Mesenchymal stem cell (in vitro differentiated cells and primary cell): ENCODE results near the gene PML.
"Not testable (repeated sequence)": the region's sequence is repeated elsewhere in the genome, so short reads cannot be mapped to it uniquely, and the experiment has no call there.

Source experiments
- DNase-seq: peaks from one replicate; pipeline ENCODE4 v3.0.0-alpha.2; 2013
- H2AFZ ChIP-seq: one replicate; pipeline ENCODE4 v1.6.1; 2013; ENCODE audit warnings: low read depth, mild to moderate bottlenecking, control low read depth, inconsistent platforms, low read length, moderate library complexity
- H2AK5ac ChIP-seq: 2 replicates; pipeline ENCODE4 v1.6.1; 2013; ENCODE audit warnings: low read length, moderate library complexity, mild to moderate bottlenecking, inconsistent platforms; ENCODE audit not compliant: severe bottlenecking
- H2BK120ac ChIP-seq: one replicate; pipeline ENCODE4 v1.6.1; 2013; ENCODE audit warnings: low read depth, mild to moderate bottlenecking, inconsistent platforms, low read length, moderate library complexity
- H2BK12ac ChIP-seq, 2 experiments: one replicate each; pipeline ENCODE4 v1.6.1; 2013; ENCODE audit warnings: inconsistent platforms in 2 of 2, low read length in 2 of 2, mild to moderate bottlenecking in 2 of 2, moderate library complexity in 2 of 2, control low read depth in 1 of 2
- H2BK15ac ChIP-seq: one replicate; pipeline ENCODE4 v1.6.1; 2013; ENCODE audit warnings: mild to moderate bottlenecking, low read depth, inconsistent platforms; ENCODE audit not compliant: poor library complexity, severe bottlenecking
- H2BK5ac ChIP-seq: 2 replicates; pipeline ENCODE4 v1.6.1; 2013; ENCODE audit warnings: low read depth, mild to moderate bottlenecking, low read length, control low read depth, inconsistent platforms; ENCODE audit not compliant: poor library complexity, severe bottlenecking
- H3K14ac ChIP-seq, 2 experiments: one replicate each; pipeline ENCODE4 v1.6.1; 2013; ENCODE audit warnings: inconsistent platforms in 2 of 2, low read length in 2 of 2, control low read depth in 1 of 2, mild to moderate bottlenecking in 1 of 2, moderate library complexity in 1 of 2
- H3K18ac ChIP-seq, 2 experiments: one replicate each; pipeline ENCODE4 v1.6.1; 2013; ENCODE audit warnings: inconsistent platforms in 2 of 2, low read length in 2 of 2, control low read depth in 1 of 2, low read depth in 1 of 2, mild to moderate bottlenecking in 1 of 2
- H3K23ac ChIP-seq, 2 experiments: one replicate each; pipeline ENCODE4 v1.6.1; 2013; ENCODE audit warnings: inconsistent platforms in 2 of 2, low read length in 2 of 2, mild to moderate bottlenecking in 2 of 2, moderate library complexity in 2 of 2, control low read depth in 1 of 2
- H3K27ac ChIP-seq: 2 replicates; pipeline ENCODE4 v1.5.1; 2013; ENCODE audit warnings: mild to moderate bottlenecking, moderate library complexity, low read length, control low read depth, inconsistent platforms; ENCODE audit not compliant: poor library complexity, severe bottlenecking
- H3K27me3 ChIP-seq, 2 experiments: 2 replicates each; pipeline versions ENCODE4 v1.6.1 to v1.7.0; 2013; ENCODE audit warnings: low read length in 2 of 2, mild to moderate bottlenecking in 2 of 2, moderate library complexity in 2 of 2, control low read depth in 1 of 2, inconsistent platforms in 1 of 2; ENCODE audit not compliant: control insufficient read depth in 1 of 2, insufficient read depth in 1 of 2
- H3K36me3 ChIP-seq, 2 experiments: 2 replicates each; pipeline versions ENCODE4 v1.6.1 to v1.7.0; 2013; ENCODE audit warnings: low read length in 2 of 2, control low read depth in 1 of 2, inconsistent platforms in 1 of 2, low read depth in 1 of 2, mild to moderate bottlenecking in 1 of 2; ENCODE audit not compliant: insufficient read depth in 2 of 2, control insufficient read depth in 1 of 2
- H3K4ac ChIP-seq, 2 experiments: one replicate each; pipeline ENCODE4 v1.6.1; 2013; ENCODE audit warnings: inconsistent platforms in 2 of 2, low read length in 2 of 2, mild to moderate bottlenecking in 2 of 2, moderate library complexity in 2 of 2, control low read depth in 1 of 2, low read depth in 1 of 2
- H3K4me1 ChIP-seq: 2 replicates; pipeline ENCODE4 v1.6.1; 2013; ENCODE audit warnings: low read depth, low read length, control low read depth; ENCODE audit not compliant: control insufficient read depth, insufficient read depth
- H3K4me2 ChIP-seq: 2 replicates; pipeline ENCODE4 v1.6.1; 2013; ENCODE audit warnings: low read length, mild to moderate bottlenecking, inconsistent platforms; ENCODE audit not compliant: poor library complexity, severe bottlenecking
- H3K4me3 ChIP-seq, 2 experiments: 2 replicates each; pipeline versions ENCODE4 v1.5.1 to v1.7.0; 2013; ENCODE audit warnings: low read length in 2 of 2, mild to moderate bottlenecking in 2 of 2, control low read depth in 1 of 2, low read depth in 1 of 2; ENCODE audit not compliant: insufficient read depth in 1 of 2
- H3K79me1 ChIP-seq: replicated peaks from 2 replicates; pipeline ENCODE4 v1.6.1; 2013; ENCODE audit warnings: mild to moderate bottlenecking, control low read depth, low read length, inconsistent platforms; ENCODE audit not compliant: poor library complexity, severe bottlenecking
- H3K9ac ChIP-seq: 2 replicates; pipeline ENCODE4 v1.7.0; 2013; ENCODE audit warnings: mild to moderate bottlenecking, low read length, moderate library complexity
- H3K9me3 ChIP-seq: 2 replicates; pipeline ENCODE4 v1.7.0; 2013; ENCODE audit warnings: mild to moderate bottlenecking, low read length; ENCODE audit not compliant: control insufficient read depth
- H4K8ac ChIP-seq: one replicate; pipeline ENCODE4 v1.6.1; 2013; ENCODE audit warnings: inconsistent platforms, mild to moderate bottlenecking, low read length, moderate library complexity
- H4K91ac ChIP-seq: one replicate; pipeline ENCODE4 v1.6.1; 2013; ENCODE audit warnings: mild to moderate bottlenecking, low read length, inconsistent platforms
- WGBS: methylation state at CpG from one replicate; pipeline ENCODE4 v1.1.7; 2013; ENCODE audit warnings: mixed read lengths; 5-methylcytosine and 5-hydroxymethylcytosine counted together

The PML gene

DNA sequence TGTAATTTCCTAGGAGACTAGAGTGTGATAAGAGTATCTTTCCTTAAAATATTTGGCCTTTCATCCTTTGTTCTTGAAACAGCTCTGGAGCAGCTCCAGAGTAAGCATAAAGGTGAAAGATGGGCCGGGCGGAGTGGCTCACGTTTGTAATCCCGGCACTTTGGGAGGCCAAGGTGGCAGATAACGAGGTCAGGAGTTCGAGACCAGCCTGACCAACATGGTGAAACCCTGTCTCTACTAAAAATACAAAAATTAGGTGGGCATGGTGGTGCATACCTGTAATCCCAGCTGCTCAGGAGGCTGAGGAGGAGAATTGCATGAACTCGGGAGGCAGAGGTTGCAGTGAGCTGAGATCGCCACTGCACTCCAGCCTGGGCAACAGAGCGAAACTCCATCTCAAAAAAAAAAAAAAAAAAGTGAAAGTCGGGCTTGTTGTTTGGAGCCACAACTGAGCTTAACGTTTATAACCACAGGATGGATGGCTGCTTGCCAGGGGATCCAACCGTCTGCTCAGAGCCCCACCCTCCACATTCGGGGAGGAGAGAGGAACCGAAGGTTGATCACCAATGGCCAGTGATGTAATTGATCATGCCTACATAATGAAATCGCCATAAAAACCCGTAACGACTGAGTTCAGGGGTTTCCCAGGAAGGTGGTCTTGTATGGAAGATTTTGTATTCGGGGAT lies 18.9 kb upstream of the PML start:
- not testable (repeated sequence) for H2BK5ac ChIP-seq, H3K27ac ChIP-seq, H3K4me1 ChIP-seq, H4K8ac ChIP-seq, DNase-seq, H3K23ac ChIP-seq, H3K9me3 ChIP-seq, H2BK120ac ChIP-seq, H4K91ac ChIP-seq, H3K79me1 ChIP-seq, H2AK5ac ChIP-seq, H2BK15ac ChIP-seq, H3K4me2 ChIP-seq, H2AFZ ChIP-seq, H3K4ac ChIP-seq, H3K36me3 ChIP-seq, H3K9ac ChIP-seq, H3K4me3 ChIP-seq, H3K27me3 ChIP-seq, H3K14ac ChIP-seq, H3K18ac ChIP-seq
- WGBS, result 80% methylated on average over 18 of the region's 18 CpGs
- H2BK12ac ChIP-seq, result peak overlapping the region in 1 of 2 experiments; percentile 54

DNA sequence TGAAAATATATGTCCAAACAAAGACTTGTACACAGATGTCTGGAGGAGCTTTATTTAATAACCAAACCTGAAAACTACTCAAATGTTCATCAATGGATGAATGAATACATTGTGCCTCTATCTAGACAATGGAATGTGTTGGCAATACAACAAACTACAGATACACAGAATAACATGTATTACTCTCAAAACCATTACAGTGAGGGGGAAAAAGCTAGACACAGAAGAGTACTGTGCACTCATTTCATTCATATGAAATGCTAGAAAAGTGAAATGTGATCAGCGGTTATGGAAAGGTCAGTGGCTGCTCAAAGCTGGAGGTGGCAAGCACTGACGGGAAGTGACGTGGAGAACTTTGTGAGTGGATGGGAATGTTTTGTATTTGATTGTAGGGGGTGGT lies 15.6 kb upstream of the PML start:
- Histone ChIP-seq H3K9ac (no peak overlapping the region), H3K14ac (no peak overlapping the region), H4K8ac (no peak overlapping the region), H3K18ac (no peak overlapping the region), H2BK5ac (no peak overlapping the region), H3K4me3 (no peak overlapping the region), H2AK5ac (no peak overlapping the region), H2BK12ac (no peak overlapping the region), H3K36me3 (peaks cover under 1 to 6% of the 10 kb centered on the region in 2 experiments), H3K4me1 (peaks cover 26% of the 10 kb centered on the region), H3K4ac (no peak overlapping the region), H3K27me3 (no peaks in the 10 kb centered on the region), H3K4me2 (no peak overlapping the region), H2BK120ac (no peak overlapping the region), H3K27ac (no peak overlapping the region), H4K91ac (no peak overlapping the region), H2AFZ (no peak overlapping the region), H3K79me1 (no peaks in the 10 kb centered on the region), H2BK15ac (no peak overlapping the region), H3K23ac (no peak overlapping the region), H3K9me3 (no peaks in the 10 kb centered on the region)
- no peak for DNase-seq
- 93% methylated on average over 3 of the region's 3 CpGs for WGBS

DNA sequence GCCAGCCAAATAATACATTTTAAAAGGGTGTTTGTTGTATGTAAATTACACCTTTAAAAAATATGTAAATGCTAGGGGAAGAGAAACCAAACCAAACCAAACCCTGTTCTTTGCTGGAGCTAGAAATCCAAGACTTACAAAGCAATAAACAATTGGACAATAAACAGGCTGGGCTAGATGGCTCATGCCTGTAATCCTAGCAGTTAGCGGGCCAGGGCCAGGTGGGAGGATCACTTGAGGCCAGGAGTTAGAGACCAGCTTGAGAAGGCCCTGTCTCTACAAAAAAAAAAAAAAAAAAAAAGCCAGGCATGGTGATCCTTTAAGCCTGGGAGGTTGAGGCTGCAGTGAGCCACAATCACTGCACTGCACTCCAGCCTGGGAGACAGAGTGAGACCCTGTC lies 14.9 kb upstream of the PML start:
- no peak overlapping the region for H2BK15ac ChIP-seq
- 73% methylated on average over 1 of the region's 1 CpG for WGBS

DNA sequence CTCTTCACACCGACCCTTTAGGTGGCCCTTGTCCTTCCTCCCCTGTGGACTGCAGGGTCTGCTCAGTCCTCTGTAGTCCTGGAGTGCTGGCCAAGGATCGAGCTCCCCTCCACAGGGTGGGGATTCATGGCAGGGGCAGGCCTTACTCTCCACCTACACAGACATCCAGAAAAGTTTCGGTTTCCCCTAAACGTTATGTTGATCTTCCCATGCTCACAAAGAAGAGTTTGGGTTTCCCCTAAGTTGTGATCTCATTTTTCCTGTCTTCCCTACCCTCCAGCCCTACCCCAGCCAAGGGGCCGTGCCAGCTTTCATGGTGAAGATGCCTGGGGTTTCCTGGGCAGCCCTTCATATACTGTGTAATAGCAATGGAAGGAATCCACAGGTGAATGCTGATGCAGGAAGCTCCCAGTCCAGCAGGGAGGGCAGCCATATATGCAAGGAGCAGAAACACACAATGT lies 12.7 kb upstream of the PML start:
- H3K27me3 ChIP-seq, result no peaks in the 10 kb centered on the region
- peaks cover 3% of the 10 kb centered on the region for H3K79me1 ChIP-seq
- peak overlapping the region; percentile 97 to 99 for H2BK12ac ChIP-seq
- DNase-seq, result peak; percentile 47
- H3K36me3 ChIP-seq, result peaks cover 5 to 19% of the 10 kb centered on the region in 2 experiments
- H3K4ac ChIP-seq, result peak overlapping the region; percentile 61 to 64
- H3K4me1 ChIP-seq, result peaks cover 52% of the 10 kb centered on the region
- H3K4me3 ChIP-seq, result peak overlapping the region in 1 of 2 experiments; percentile 53
- H3K4me2 ChIP-seq, result no peak overlapping the region
- H3K27ac ChIP-seq, result peak overlapping the region; percentile 99
- H2BK120ac ChIP-seq, result peak overlapping the region; percentile 83
- H3K9me3 ChIP-seq, result no peaks in the 10 kb centered on the region
- no peak overlapping the region for H2AFZ ChIP-seq
- peak overlapping the region in 1 of 2 experiments; percentile 96 for H3K14ac ChIP-seq
- H4K8ac ChIP-seq, result peak overlapping the region; percentile 79
- peak overlapping the region; percentile 84 for H2BK15ac ChIP-seq
- peak overlapping the region; percentile 96 for H2AK5ac ChIP-seq
- peak overlapping the region; percentile 82 for H3K9ac ChIP-seq
- no peak overlapping the region for H3K23ac ChIP-seq
- peak overlapping the region; percentile 91 to 96 for H3K18ac ChIP-seq
- peak overlapping the region; percentile 97 for H4K91ac ChIP-seq
- peak overlapping the region; percentile 87 for H2BK5ac ChIP-seq
- WGBS, result 88% methylated on average over 5 of the region's 5 CpGs

More for the DNA sequence above, 14.9 kb upstream of the PML start:
- Histone ChIP-seq H2BK120ac (no peak overlapping the region), H3K9ac (no peak overlapping the region), H3K27me3 (no peaks in the 10 kb centered on the region), H2BK5ac (no peak overlapping the region), H4K8ac (no peak overlapping the region), H3K23ac (no peak overlapping the region), H2BK12ac (no peak overlapping the region), H2AFZ (no peak overlapping the region), H3K36me3 (peaks cover 5 to 10% of the 10 kb centered on the region in 2 experiments), H3K18ac (peak overlapping the region in 1 of 2 experiments; percentile 30), H2AK5ac (peak overlapping the region; percentile 63), H3K4ac (no peak overlapping the region), H3K4me1 (peaks cover 32% of the 10 kb centered on the region), H3K27ac (no peak overlapping the region), H3K4me3 (no peak overlapping the region), H3K14ac (no peak overlapping the region), H3K79me1 (peaks cover 2% of the 10 kb centered on the region), H3K4me2 (no peak overlapping the region), H4K91ac (no peak overlapping the region), H3K9me3 (no peaks in the 10 kb centered on the region)
- no peak for DNase-seq
